HCT116 (cell line): ENCODE measurements around the gene SH3PXD2A. TPM values are rescaled to one million over a fixed set of nuclear protein-coding genes. Genes with fewer than 3 reads are reported as not detected.

ENCODE experiments used
- ATAC-seq: fragments of 200-7000 bp; cut with Tn5 transposase; 2 replicates; pipeline ENCODE4 v1.9.1; 2020; ENCODE audit warnings: mild to moderate bottlenecking, moderate library complexity
- BruUV-seq: library from RNA; stranded (reverse); fragments of 400-500 nt; replicated peaks from 2 replicates; lab custom pipeline; 2021; lab: Mats Ljungman, UMichigan
- CTCF ChIA-PET: fragments of 300-600 bp; sonication (Branson Sonifier 250); formaldehyde crosslinking; loops from one replicate; lab custom pipeline; 2021; ENCODE audit warnings: antibody characterized with exemption; lab: Charles Lee
- POLR2A ChIA-PET: fragments of 300-600, 350-600 bp; sonication (Branson Sonifier 250); formaldehyde crosslinking; loops from one replicate; lab custom pipeline; 2021; ENCODE audit warnings: antibody characterized with exemption; lab: Charles Lee
- RAD21 ChIA-PET, 2 experiments: fragments of 300-600 bp; sonication (Branson Sonifier 250); formaldehyde crosslinking; loops; one replicate each; lab custom pipeline; 2023; ENCODE audit warnings: low total read pairs in 2 of 2; ENCODE audit not compliant: uncharacterized antibody in 2 of 2, unreplicated experiment in 2 of 2, low non-redundant PET in 1 of 2; lab: Charles Lee
- DNase-seq: peaks from one replicate; pipeline ENCODE4 v3.0.0-alpha.2; 2010; ENCODE audit warnings: low read depth, low spot score
- H2AFZ ChIP-seq: fragments of 200-600 bp; shearing (Covaris generic), sonication (generic); 2 replicates; pipeline ENCODE4 v1.6.1; 2017; ENCODE audit warnings: low read depth, mixed run types, mixed read lengths, antibody characterized with exemption, low read length; ENCODE audit not compliant: poor library complexity, severe bottlenecking
- H3K27ac ChIP-seq: 2 replicates; pipeline ENCODE4 v1.5.1; 2012; ENCODE audit warnings: low read depth, low read length
- H3K27me3 ChIP-seq: fragments of 200-600 bp; sonication (generic); 2 replicates; pipeline ENCODE4 v1.6.1; 2016; ENCODE audit warnings: mixed run types, low read length, mixed read lengths; ENCODE audit not compliant: insufficient read depth
- H3K36me3 ChIP-seq, 2 experiments: fragments of 200-500 bp in 1 of 2; fragments of 200-600 bp in 1 of 2; sonication (Bioruptor generic) in 1 of 2; sonication (generic) in 1 of 2; 2 replicates each; pipeline versions ENCODE4 v1.5.1 to v1.6.1; 2014 to 2016; ENCODE audit warnings: low read length in 2 of 2, inconsistent platforms in 1 of 2, mixed read lengths in 1 of 2, mixed run types in 1 of 2; ENCODE audit not compliant: insufficient read depth in 2 of 2, control insufficient read depth in 1 of 2
- H3K4me1 ChIP-seq, 2 experiments: fragments of 200-600 bp in 1 of 2; sonication (generic) in 1 of 2; 2 replicates each; pipeline versions ENCODE4 v1.5.1 to v1.6.1; 2012 to 2017; ENCODE audit warnings: low read length in 2 of 2, inconsistent platforms in 1 of 2, mild to moderate bottlenecking in 1 of 2, mixed read lengths in 1 of 2, mixed run types in 1 of 2, moderate library complexity in 1 of 2; ENCODE audit not compliant: insufficient read depth in 2 of 2, control insufficient read depth in 1 of 2
- H3K4me2 ChIP-seq: fragments of 200-600 bp; sonication (generic); 2 replicates; pipeline ENCODE4 v1.6.1; 2017; ENCODE audit warnings: mixed run types, low read length, mixed read lengths
- H3K4me3 ChIP-seq, 2 experiments: fragments of 200-600 bp in 1 of 2; sonication (generic) in 1 of 2; replicated peaks in 1 of 2; 2 replicates each; pipeline ENCODE4 v1.5.1; 2011 to 2016; ENCODE audit warnings: low read length in 2 of 2, control low read depth in 1 of 2, low read depth in 1 of 2, mild to moderate bottlenecking in 1 of 2, mixed read lengths in 1 of 2, mixed run types in 1 of 2
- H3K79me2 ChIP-seq: fragments of 200-600 bp; sonication (generic); 2 replicates; pipeline ENCODE4 v1.6.1; 2017; ENCODE audit warnings: mild to moderate bottlenecking, mixed run types, low read length, moderate library complexity, mixed read lengths; ENCODE audit not compliant: insufficient read depth
- H3K9ac ChIP-seq: fragments of 200-600 bp; sonication (generic); 2 replicates; pipeline ENCODE4 v1.6.1; 2016; ENCODE audit warnings: low read length, mixed read lengths
- H3K9me2 ChIP-seq: fragments of 200-600 bp; sonication (generic), shearing (Covaris generic); 2 replicates; pipeline ENCODE4 v1.6.1; 2017; ENCODE audit warnings: mixed run types, mild to moderate bottlenecking, moderate library complexity; ENCODE audit not compliant: insufficient read depth
- H3K9me3 ChIP-seq, 2 experiments: fragments of 200-500 bp in 1 of 2; fragments of 200-600 bp in 1 of 2; sonication (Bioruptor generic) in 1 of 2; sonication (generic) in 1 of 2; 2 replicates each; pipeline ENCODE4 v1.6.1; 2014 to 2017; ENCODE audit warnings: low read length in 2 of 2, mixed read lengths in 2 of 2, inconsistent platforms in 1 of 2, low read depth in 1 of 2, mild to moderate bottlenecking in 1 of 2, mixed run types in 1 of 2, moderate library complexity in 1 of 2; ENCODE audit not compliant: control insufficient read depth in 1 of 2, insufficient read depth in 1 of 2
- H4K20me1 ChIP-seq: fragments of 200-600 bp; sonication (generic), shearing (Covaris generic); 2 replicates; pipeline ENCODE4 v1.6.1; 2017; ENCODE audit warnings: mixed run types, mild to moderate bottlenecking, moderate library complexity; ENCODE audit not compliant: insufficient read depth
- ATF3 ChIP-seq: IDR thresholded peaks from 2 replicates; pipeline ENCODE4 v1.6.1; 2012
- EZH2 ChIP-seq: fragments of 200-600 bp; sonication (generic); IDR thresholded peaks from 2 replicates; pipeline ENCODE4 v1.6.1; 2017; ENCODE audit warnings: antibody characterized with exemption, mixed run types
- JUND ChIP-seq: IDR thresholded peaks from 2 replicates; pipeline ENCODE4 v1.6.1; 2012
- RAD21 ChIP-seq: IDR thresholded peaks from 2 replicates; pipeline ENCODE4 v1.6.1; 2012; ENCODE audit warnings: low read depth, mild to moderate bottlenecking
- SIN3A ChIP-seq: IDR thresholded peaks from 2 replicates; pipeline ENCODE4 v1.6.1; 2012; ENCODE audit warnings: low read depth
- SRF ChIP-seq: IDR thresholded peaks from 2 replicates; pipeline ENCODE4 v1.6.1; 2012; ENCODE audit warnings: low read depth
- ZBTB33 ChIP-seq: IDR thresholded peaks from 2 replicates; pipeline ENCODE4 v1.6.1; 2011; ENCODE audit warnings: mild to moderate bottlenecking, low read length, moderate library complexity; ENCODE audit not compliant: insufficient replicate concordance; ENCODE audit errors: extremely low read depth
- intact Hi-C: fragments of 100-400 bp; cut with micrococcal nuclease; formaldehyde crosslinking; loops from 2 replicates; pipeline ENCODE4 v1.10.0; 2022
- total RNA-seq: library from RNA; stranded (reverse); gene quantifications from one replicate; pipeline ENCODE4 v1.2.1, GENCODE V29; 2021; ENCODE audit not compliant: unreplicated experiment

Gene SH3PXD2A
- total RNA-seq, 1 experiment from 2014 or later = 8.7 TPM

GRCh38 chr10:103814626-103815370 is 40.6 kb downstream of the SH3PXD2A start:
- no peak overlapping the region for H2AFZ ChIP-seq
- intact Hi-C loops = no loop called here
- H3K4me2 ChIP-seq = no peak overlapping the region
- DNase-seq (no peak), ATAC-seq (no peak)
- TF ChIP-seq RAD21 (no peak), SIN3A (no peak), EZH2 (no peak), ZBTB33 (no peak), JUND (no peak), SRF (no peak), ATF3 (no peak)
- no peak overlapping the region for H3K9ac ChIP-seq
- peaks cover 12% of the 10 kb centered on the region; the same call in 1 of the 2 replicates for H3K27me3 ChIP-seq
- RAD21 ChIA-PET = no interaction called here
- no peak overlapping the region for H3K27ac ChIP-seq
- H3K4me1 ChIP-seq = peaks cover 6 to 11% of the 10 kb centered on the region in 2 experiments
- CTCF ChIA-PET = no interaction called here
- H3K79me2 ChIP-seq = no peaks in the 10 kb centered on the region
- POLR2A ChIA-PET = no interaction called here
- no peak overlapping the region for H3K4me3 ChIP-seq
- no TSS peak for BruUV-seq
- no peaks in the 10 kb centered on the region for H3K9me3 ChIP-seq
- H3K36me3 ChIP-seq = no peaks in the 10 kb centered on the region
- H3K9me2 ChIP-seq = no peaks in the 10 kb centered on the region
- H4K20me1 ChIP-seq = no peaks in the 10 kb centered on the region
